Dermis microvascular lymphatic vessel endothelial cell (primary cell): ENCODE data around the gene LRP1B. TPM values are rescaled to one million over a fixed set of nuclear protein-coding genes. Genes with fewer than 3 reads are reported as not detected.

Experiments
- DNase-seq, 2 donors: peaks; one replicate each; pipeline versions ENCODE4 v3.0.0 to v3.0.0-alpha.2; 2010; ENCODE audit warnings: low read depth in 2 of 2
- total RNA-seq: library from RNA; depleted of rRNA; stranded (reverse); fragments of >200 nt; gene quantifications from 2 replicates; pipeline ENCODE4 v1.2.1, GENCODE V29; 2014

Gene LRP1B
- total RNA-seq, 1 donor from 2014 or later: 0.13 TPM

GRCh38 chr2:140274891-140275290 is 1855.9 kb downstream of the LRP1B start:
- DNase-seq: no peak

- no peak for DNase-seq
These were observed 1856.9 kb downstream of the LRP1B start for GRCh38 chr2:140273958-140274357.

- DNase-seq: no peak
These were observed 1857.4 kb downstream of the LRP1B start for GRCh38 chr2:140273408-140273807.

- no peak for DNase-seq
These were observed 1860.6 kb downstream of the LRP1B start for GRCh38 chr2:140270224-140270623.

GRCh38 chr2:140269000-140269399 is 1861.8 kb downstream of the LRP1B start:
- no peak for DNase-seq

- DNase-seq: no peak
These were observed 1867.9 kb downstream of the LRP1B start for GRCh38 chr2:140262908-140263307.

- DNase-seq: no peak
These were observed 1873.0 kb downstream of the LRP1B start for GRCh38 chr2:140257692-140258300.

- DNase-seq: no peak
These were observed 1874.7 kb downstream of the LRP1B start for GRCh38 chr2:140256080-140256479.

- DNase-seq: no peak
These were observed 1881.0 kb downstream of the LRP1B start for GRCh38 chr2:140249821-140250220.

GRCh38 chr2:140248623-140249022 is 1882.2 kb downstream of the LRP1B start:
- DNase-seq: no peak

- DNase-seq: no peak
These were observed 1883.2 kb downstream of the LRP1B start for GRCh38 chr2:140247451-140248195.

- DNase-seq: no peak
These were observed 1883.9 kb downstream of the LRP1B start for GRCh38 chr2:140246957-140247356.

- DNase-seq: no peak
These were observed 1884.8 kb downstream of the LRP1B start for GRCh38 chr2:140246058-140246457.

- DNase-seq: no peak
These were observed 1887.9 kb downstream of the LRP1B start for GRCh38 chr2:140242889-140243288.

GRCh38 chr2:140234116-140234515 is 1896.7 kb downstream of the LRP1B start:
- no peak for DNase-seq

- DNase-seq: no peak
These were observed 1919.9 kb downstream of the LRP1B start for GRCh38 chr2:140210963-140211362.

GRCh38 chr2:140205093-140205492 is 1925.7 kb downstream of the LRP1B start:
- DNase-seq: no peak

GRCh38 chr2:140203347-140203746 is 1927.5 kb downstream of the LRP1B start:
- DNase-seq: no peak

- DNase-seq: no peak
These were observed 1929.2 kb downstream of the LRP1B start for GRCh38 chr2:140201572-140201971.

GRCh38 chr2:140200764-140201163 is 1930.1 kb downstream of the LRP1B start:
- DNase-seq: no peak

- DNase-seq: no peak
These were observed 1930.5 kb downstream of the LRP1B start for GRCh38 chr2:140200307-140200706.

- no peak for DNase-seq
These were observed 1931.5 kb downstream of the LRP1B start for GRCh38 chr2:140199312-140199711.

- DNase-seq: no peak
These were observed 1943.7 kb downstream of the LRP1B start for GRCh38 chr2:140187086-140187485.
